Measurements from ENCODE around the gene CENPU. TPM values are rescaled to one million over a fixed set of nuclear protein-coding genes. Genes with fewer than 3 reads are reported as not detected.
"Not testable (repeated sequence)": the region's sequence is repeated elsewhere in the genome, so short reads cannot be mapped to it uniquely, and the experiment has no call there.

Gene CENPU
- 2.9 and 17.5 TPM in 2 replicates for total RNA-seq

- DNase-seq (ENCODE audit: low read depth) = peak; percentile 95
Measured at GRCh38 chr4:184733654-184734524, at the start of gene CENPU. Gene CENPU, minus strand, starts transcription at chr4:184734096. Its CDS starts 34 bp downstream, at chr4:184734062.

GRCh38 chr4:184782731-184783373 is 49.0 kb upstream of the CENPU start:
- DNase-seq (ENCODE audit: low read depth) = no peak

GRCh38 chr4:184779160-184779559 is 45.3 kb upstream of the CENPU start:
- not testable (repeated sequence) for DNase-seq (ENCODE audit: low read depth)

- no peak for DNase-seq (ENCODE audit: low read depth)
Measured at GRCh38 chr4:184778325-184778724, 44.4 kb upstream of the CENPU start.

- no peak for DNase-seq (ENCODE audit: low read depth)
Measured at GRCh38 chr4:184776821-184777220, 42.9 kb upstream of the CENPU start.

GRCh38 chr4:184775854-184776555 is 42.1 kb upstream of the CENPU start:
- no peak for DNase-seq (ENCODE audit: low read depth)

GRCh38 chr4:184774152-184774551 is 40.3 kb upstream of the CENPU start:
- DNase-seq (ENCODE audit: low read depth) = no peak

- no peak for DNase-seq (ENCODE audit: low read depth)
Measured at GRCh38 chr4:184771416-184771815, 37.5 kb upstream of the CENPU start.

- no peak for DNase-seq (ENCODE audit: low read depth)
Measured at GRCh38 chr4:184769141-184769765, 35.4 kb upstream of the CENPU start.

- DNase-seq (ENCODE audit: low read depth) = no peak
Measured at GRCh38 chr4:184768296-184768695, 34.4 kb upstream of the CENPU start.

- DNase-seq (ENCODE audit: low read depth) = no peak
Measured at GRCh38 chr4:184766446-184766845, 32.5 kb upstream of the CENPU start.

GRCh38 chr4:184765473-184766340 is 31.8 kb upstream of the CENPU start:
- DNase-seq (ENCODE audit: low read depth) = peak; percentile 41

- DNase-seq (ENCODE audit: low read depth) = peak; percentile 77
Measured at GRCh38 chr4:184764601-184765000, 30.7 kb upstream of the CENPU start.

- DNase-seq (ENCODE audit: low read depth) = no peak
Measured at GRCh38 chr4:184763150-184763780, 29.4 kb upstream of the CENPU start.

- DNase-seq (ENCODE audit: low read depth) = no peak
Measured at GRCh38 chr4:184762100-184762499, 28.2 kb upstream of the CENPU start.

GRCh38 chr4:184760681-184761080 is 26.8 kb upstream of the CENPU start:
- DNase-seq (ENCODE audit: low read depth) = no peak

GRCh38 chr4:184757810-184758209 is 23.9 kb upstream of the CENPU start:
- no peak for DNase-seq (ENCODE audit: low read depth)

- DNase-seq (ENCODE audit: low read depth) = peak; percentile 40
Measured at GRCh38 chr4:184756399-184756798, 22.5 kb upstream of the CENPU start.

GRCh38 chr4:184755278-184755677 is 21.4 kb upstream of the CENPU start:
- peak; percentile 11 for DNase-seq (ENCODE audit: low read depth)

- no peak for DNase-seq (ENCODE audit: low read depth)
Measured at GRCh38 chr4:184752496-184753275, 18.8 kb upstream of the CENPU start.

All from renal cortical epithelial cell (primary cell).